Measurements from ENCODE around the gene CHRNA5.
"Not testable (repeated sequence)": the region's sequence is repeated elsewhere in the genome, so short reads cannot be mapped to it uniquely, and the experiment has no call there.

- TF ChIP-seq POLR2A, CTCF, POLR2AphosphoS5 (IDR thresholded peaks at IDR 0.05): not testable (repeated sequence)
These were observed 45.3 kb upstream of the CHRNA5 start for GRCh38 chr15:78520035-78520434.
